Peyer's patch (tissue), 4 donors: Measurements from ENCODE around the gene ZWILCH. TPM values are rescaled to one million over a fixed set of nuclear protein-coding genes. Genes with fewer than 3 reads are reported as not detected.

ENCODE experiments used
- DNase-seq, 3 donors: peaks; one replicate each; pipeline ENCODE4 v3.0.0-alpha.2; 2017 to 2019
- H3K27ac ChIP-seq, 4 donors: fragments of 200-600 bp; sonication (generic); one replicate each; pipeline ENCODE4 v1.5.1; 2016 to 2019
- H3K27me3 ChIP-seq, 2 donors: fragments of 200-600 bp; sonication (generic); one replicate each; pipeline ENCODE4 v1.5.1; 2019
- H3K36me3 ChIP-seq, 3 donors: fragments of 200-600 bp; sonication (generic); one replicate each; pipeline ENCODE4 v1.5.1; 2016 to 2019
- H3K4me1 ChIP-seq, 4 donors: fragments of 200-600 bp; sonication (generic); one replicate each; pipeline ENCODE4 v1.5.1; 2016 to 2019
- H3K4me3 ChIP-seq, 4 donors: fragments of 200-600 bp; sonication (generic); 1 replicate in 3 of 4; 2 replicates in 1 of 4; pipeline ENCODE4 v1.5.1; 2016 to 2019; ENCODE audit warnings: mild to moderate bottlenecking in 1 of 4
- H3K9me3 ChIP-seq, 4 donors: fragments of 200-600 bp; sonication (generic); one replicate each; pipeline ENCODE4 v1.5.1; 2016 to 2019; ENCODE audit warnings: mild to moderate bottlenecking in 1 of 4
- CTCF ChIP-seq, 6 experiments: fragments of 450-650 bp in 4 of 6; fragments of 200-600 bp in 2 of 6; sonication (generic) in 1 of 6; IDR thresholded peaks; one replicate each; pipeline ENCODE4 v1.5.1; 2017 to 2019; ENCODE audit warnings: antibody characterized with exemption in 6 of 6, mild to moderate bottlenecking in 3 of 6, moderate library complexity in 1 of 6
- POLR2A ChIP-seq, 2 donors: fragments of 450-650 bp; IDR thresholded peaks; one replicate each; pipeline ENCODE4 v1.5.1; 2017; ENCODE audit warnings: antibody characterized with exemption in 2 of 2, mild to moderate bottlenecking in 2 of 2, moderate library complexity in 2 of 2
- small RNA-seq, 2 donors: library from RNA; depleted of rRNA; stranded (forward); fragments of <200 nt; gene quantifications; one replicate each; pipeline ENCODE3, GENCODE V24; 2016
- total RNA-seq, 4 donors: library from RNA; depleted of rRNA; stranded (reverse); fragments of >200 nt; gene quantifications; one replicate each; pipeline ENCODE4 v1.1.0, GENCODE V29; 2016

ZWILCH gene
- total RNA-seq, 4 donors from 2014 or later = 3.6 to 11.2 (median 6.7) TPM

- no peak for DNase-seq
- H3K36me3 ChIP-seq = no peaks in the 10 kb centered on the region
- no peaks in the 10 kb centered on the region for H3K9me3 ChIP-seq
- H3K27me3 ChIP-seq = no peaks in the 10 kb centered on the region
- H3K4me3 ChIP-seq = no peak overlapping the region
- no peak for TF ChIP-seq CTCF (IDR thresholded peaks at IDR 0.05)
- no peak for TF ChIP-seq POLR2A (IDR thresholded peaks at IDR 0.05)
- H3K27ac ChIP-seq = no peak overlapping the region
- no peaks in the 10 kb centered on the region for H3K4me1 ChIP-seq
Observed at GRCh38 chr15:66598095-66598815, 93.1 kb downstream of the ZWILCH start.

Small RNA genes lying within 50 kb of the gene (small RNA-seq; reads per million reads assigned to genes)
- gene MIR4512 (0 reads per million in 2 donors), gene RF01159 (0 reads per million in 2 donors), gene SNORD16 (0 reads per million in 2 donors), gene SNORD18A (0 reads per million in 2 donors), gene SNORD18B (0 reads per million in 2 donors), gene SNORD18C (0 reads per million in 2 donors)

Other genes starting within 250 kb of the ZWILCH start
- 10 to 100 TPM; 10.9 to 44.6 (median 30.0) TPM for gene DIS3L, start 211.8 kb upstream of the ZWILCH start, total RNA-seq
- 10 to 100 TPM in 1 of 4 donors, 1 to 10 TPM in 3; 2.6 to 10.6 (median 6.8) TPM for gene TIPIN, start 148.6 kb upstream of the ZWILCH start, total RNA-seq
- 10 to 100 TPM; 12.7 to 47.9 (median 27.7) TPM for gene MAP2K1, start 118.4 kb upstream of the ZWILCH start, total RNA-seq
- gene SNAPC5, start 7.6 kb upstream of the ZWILCH start, total RNA-seq = 10 to 100 TPM; 12.2 to 26.4 (median 20.4) TPM
- 1,000 to 10,000 TPM in 2 of 4 donors, 100 to 1,000 TPM in 2; 638 to 1,911 (median 945) TPM for gene RPL4, start 471 bp upstream of the ZWILCH start, total RNA-seq
- gene LCTL, start 60.7 kb downstream of the ZWILCH start, total RNA-seq = not detected
- 10 to 100 TPM; 11.0 to 34.9 (median 25.5) TPM for gene SMAD6, start 196.9 kb downstream of the ZWILCH start, total RNA-seq